Measurements from ENCODE around the gene UNC50. TPM values are rescaled to one million over a fixed set of nuclear protein-coding genes. Genes with fewer than 3 reads are reported as not detected.
"Not testable (repeated sequence)": the region's sequence is repeated elsewhere in the genome, so short reads cannot be mapped to it uniquely, and the experiment has no call there.

Gene UNC50
- total RNA-seq, 6 donors from 2014 or later = 28.3 to 65.2 (median 44.6) TPM

DNA sequence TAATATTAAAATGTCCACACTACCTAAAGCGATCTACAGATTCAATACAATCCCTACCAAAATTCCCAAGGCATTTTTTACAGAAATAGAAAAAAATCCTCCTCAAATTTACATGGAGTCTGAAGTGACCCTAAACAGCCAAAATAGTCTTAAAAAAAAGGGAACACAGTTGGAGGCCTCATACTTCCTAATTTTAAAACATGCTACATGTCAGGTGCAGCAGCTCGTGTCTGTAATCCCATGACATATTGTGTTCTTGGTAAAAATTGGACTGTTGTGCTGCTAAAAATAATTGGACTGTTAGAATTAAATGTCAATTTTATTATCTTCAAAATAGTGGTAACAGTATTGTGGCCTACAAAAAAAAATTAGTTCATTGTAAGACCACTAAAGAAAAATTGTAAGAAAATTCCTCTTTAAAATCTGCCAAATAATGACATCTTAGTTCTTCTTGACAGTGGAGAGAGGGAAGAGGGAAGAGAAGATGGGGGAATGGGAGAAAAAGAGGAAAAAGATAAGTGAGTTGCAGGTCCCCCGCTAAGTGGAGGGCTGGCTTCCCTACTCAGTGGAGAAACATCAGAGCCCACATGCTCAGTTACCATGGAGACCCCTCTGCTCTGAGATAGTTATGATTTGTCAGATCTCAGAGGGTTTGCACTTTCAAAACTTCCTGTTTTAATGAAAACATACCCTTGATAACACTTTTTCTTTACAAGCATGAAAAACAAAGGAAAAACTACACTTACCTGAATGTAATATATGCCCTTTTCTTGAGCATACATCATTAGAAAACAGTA is 46.5 kb downstream of the UNC50 start:
- no peak for TF ChIP-seq EP300 (IDR thresholded peaks at IDR 0.05)
- TF ChIP-seq POLR2A (IDR thresholded peaks at IDR 0.05) = no peak
- TF ChIP-seq, protein P1, sequence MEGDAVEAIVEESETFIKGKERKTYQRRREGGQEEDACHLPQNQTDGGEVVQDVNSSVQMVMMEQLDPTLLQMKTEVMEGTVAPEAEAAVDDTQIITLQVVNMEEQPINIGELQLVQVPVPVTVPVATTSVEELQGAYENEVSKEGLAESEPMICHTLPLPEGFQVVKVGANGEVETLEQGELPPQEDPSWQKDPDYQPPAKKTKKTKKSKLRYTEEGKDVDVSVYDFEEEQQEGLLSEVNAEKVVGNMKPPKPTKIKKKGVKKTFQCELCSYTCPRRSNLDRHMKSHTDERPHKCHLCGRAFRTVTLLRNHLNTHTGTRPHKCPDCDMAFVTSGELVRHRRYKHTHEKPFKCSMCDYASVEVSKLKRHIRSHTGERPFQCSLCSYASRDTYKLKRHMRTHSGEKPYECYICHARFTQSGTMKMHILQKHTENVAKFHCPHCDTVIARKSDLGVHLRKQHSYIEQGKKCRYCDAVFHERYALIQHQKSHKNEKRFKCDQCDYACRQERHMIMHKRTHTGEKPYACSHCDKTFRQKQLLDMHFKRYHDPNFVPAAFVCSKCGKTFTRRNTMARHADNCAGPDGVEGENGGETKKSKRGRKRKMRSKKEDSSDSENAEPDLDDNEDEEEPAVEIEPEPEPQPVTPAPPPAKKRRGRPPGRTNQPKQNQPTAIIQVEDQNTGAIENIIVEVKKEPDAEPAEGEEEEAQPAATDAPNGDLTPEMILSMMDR (IDR thresholded peaks at IDR 0.05) = no peak
- no peak for TF ChIP-seq POLR2AphosphoS5 (IDR thresholded peaks at IDR 0.05)
- H3K4me3 ChIP-seq = no peak overlapping the region
- DNase-seq (peak in 1 of 2 donors; percentile 37), ATAC-seq (ENCODE audit: low FRiP score in 2 of 2) (peak in 1 of 2 donors; percentile 64)
- H3K4me1 ChIP-seq = peaks cover 0 to 4% (median 1%) of the 10 kb centered on the region in 4 donors
- 65 to 85% methylated on average over 3 of the region's 3 CpGs for WGBS, 2 donors
- peaks cover 0 to 7% (median 0%) of the 10 kb centered on the region in 4 donors for H3K36me3 ChIP-seq
- H3K27ac ChIP-seq = peak overlapping the region in 2 of 4 donors; percentile 31 to 34
- H3K27me3 ChIP-seq = no peaks in the 10 kb centered on the region
- no peaks in the 10 kb centered on the region for H3K9me3 ChIP-seq

DNA sequence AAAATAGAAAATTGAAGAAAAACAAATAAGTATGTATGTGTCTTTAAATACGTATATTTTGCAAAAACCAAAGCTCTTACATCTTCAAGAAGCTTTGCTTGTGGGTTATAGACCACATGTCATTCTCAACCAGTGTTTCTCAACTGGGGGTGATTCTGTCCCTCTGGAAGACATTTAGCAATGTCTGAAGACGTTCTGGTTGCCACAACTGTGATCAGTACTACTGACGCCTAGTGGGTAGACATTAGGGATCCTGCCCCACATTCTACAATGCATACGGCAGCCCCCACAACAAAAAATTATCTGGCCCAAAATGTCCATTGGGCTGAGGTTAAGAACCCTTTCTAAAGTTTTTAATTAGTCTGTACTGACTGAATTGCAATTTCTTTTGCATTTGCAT is 48.4 kb downstream of the UNC50 start:
- H3K4me1 ChIP-seq = peaks cover 0 to 4% (median 1%) of the 10 kb centered on the region in 4 donors
- H3K9me3 ChIP-seq = no peaks in the 10 kb centered on the region
- H3K27ac ChIP-seq = peak overlapping the region in 1 of 4 donors; percentile 41
- DNase-seq (peak in 1 of 2 donors; percentile 31), ATAC-seq (ENCODE audit: low FRiP score in 2 of 2) (peak; percentile 49 to 56)
- WGBS, 2 donors = 63 to 74% methylated on average over 3 to 4 of the region's 4 CpGs
- H3K36me3 ChIP-seq = peaks cover 0 to 14% (median 0%) of the 10 kb centered on the region in 4 donors
- TF ChIP-seq POLR2A (IDR thresholded peaks at IDR 0.05) = no peak
- peak in 1 of 4 donors; percentile 4 for TF ChIP-seq EP300 (IDR thresholded peaks at IDR 0.05)
- H3K4me3 ChIP-seq = no peak overlapping the region
- H3K27me3 ChIP-seq = no peaks in the 10 kb centered on the region

DNA sequence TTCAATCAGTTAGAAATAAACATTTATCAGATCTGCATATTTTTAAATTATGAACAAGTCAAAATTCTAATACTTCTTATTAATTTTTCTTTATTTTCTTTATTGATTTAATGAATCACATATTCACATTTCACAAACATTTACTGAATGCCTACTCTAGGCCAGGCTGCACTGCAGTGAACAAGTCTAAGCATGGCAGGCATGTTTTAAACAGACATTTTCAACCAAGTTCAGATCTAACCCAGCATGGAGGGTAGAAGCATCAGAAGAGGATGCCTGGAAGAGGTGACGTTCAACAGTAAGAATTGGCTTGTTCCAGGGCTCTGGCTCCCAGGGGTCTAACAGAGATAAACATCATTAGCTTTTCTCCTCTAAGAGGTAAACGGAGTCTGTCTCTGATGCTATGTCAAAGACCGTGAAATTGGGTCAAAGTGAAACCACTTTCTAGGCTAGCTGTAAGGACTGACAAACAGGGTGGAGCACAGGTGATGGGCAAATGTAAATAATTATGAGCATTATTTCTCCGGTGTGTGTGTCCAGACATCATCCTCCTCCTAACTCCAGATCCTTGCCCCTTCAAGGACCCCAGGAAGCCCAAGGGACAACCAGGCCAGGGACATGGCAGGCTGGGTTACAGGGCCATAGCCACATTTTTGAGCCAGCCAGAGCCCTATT is 50.6 kb downstream of the UNC50 start:
- WGBS, 2 donors = 92 to 93% methylated on average over 4 of the region's 4 CpGs
- Histone ChIP-seq H3K27me3 (no peaks in the 10 kb centered on the region), H3K9me3 (no peaks in the 10 kb centered on the region), H3K4me3 (no peak overlapping the region), H3K36me3 (peaks cover 0 to 20% (median 0%) of the 10 kb centered on the region in 4 donors), H3K4me1 (peaks cover 0 to 4% (median 1%) of the 10 kb centered on the region in 4 donors), H3K27ac (peak overlapping the region in 2 of 4 donors; percentile 32 to 46)
- TF ChIP-seq, protein P1 (IDR thresholded peaks at IDR 0.05) = no peak
- TF ChIP-seq EP300 (IDR thresholded peaks at IDR 0.05) (no peak), POLR2AphosphoS5 (IDR thresholded peaks at IDR 0.05) (no peak), POLR2A (IDR thresholded peaks at IDR 0.05) (no peak)
- no peak for DNase-seq
- ATAC-seq (ENCODE audit: low FRiP score in 2 of 2) = no peak

DNA sequence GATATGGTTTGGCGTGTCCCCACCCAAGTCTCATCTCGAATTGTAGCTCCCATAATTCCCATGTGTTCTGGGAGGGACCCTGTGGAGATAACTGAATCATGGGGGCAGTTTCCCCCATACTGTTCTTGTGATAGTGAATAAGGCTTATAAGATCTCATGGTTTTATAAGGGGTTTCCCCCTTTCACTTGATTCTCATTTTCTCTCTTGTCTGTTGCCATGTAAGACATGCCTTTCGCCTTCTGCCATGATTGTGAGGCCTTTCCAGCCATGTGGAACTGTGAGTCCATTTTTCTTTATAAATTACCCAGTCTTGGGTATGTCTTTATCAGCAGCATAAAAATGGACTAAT is 51.1 kb downstream of the UNC50 start:
- H3K9me3 ChIP-seq; ATAC-seq (ENCODE audit: low FRiP score in 2 of 2); H3K27me3 ChIP-seq; H3K4me1 ChIP-seq; H3K4me3 ChIP-seq; DNase-seq: not testable (repeated sequence)
- 90 to 92% methylated on average over 3 of the region's 3 CpGs for WGBS, 2 donors
- peaks cover 0 to 20% (median 0%) of the 10 kb centered on the region in 4 donors for H3K36me3 ChIP-seq
- peak overlapping the region in 2 of 4 donors; percentile 32 to 46 for H3K27ac ChIP-seq

DNA sequence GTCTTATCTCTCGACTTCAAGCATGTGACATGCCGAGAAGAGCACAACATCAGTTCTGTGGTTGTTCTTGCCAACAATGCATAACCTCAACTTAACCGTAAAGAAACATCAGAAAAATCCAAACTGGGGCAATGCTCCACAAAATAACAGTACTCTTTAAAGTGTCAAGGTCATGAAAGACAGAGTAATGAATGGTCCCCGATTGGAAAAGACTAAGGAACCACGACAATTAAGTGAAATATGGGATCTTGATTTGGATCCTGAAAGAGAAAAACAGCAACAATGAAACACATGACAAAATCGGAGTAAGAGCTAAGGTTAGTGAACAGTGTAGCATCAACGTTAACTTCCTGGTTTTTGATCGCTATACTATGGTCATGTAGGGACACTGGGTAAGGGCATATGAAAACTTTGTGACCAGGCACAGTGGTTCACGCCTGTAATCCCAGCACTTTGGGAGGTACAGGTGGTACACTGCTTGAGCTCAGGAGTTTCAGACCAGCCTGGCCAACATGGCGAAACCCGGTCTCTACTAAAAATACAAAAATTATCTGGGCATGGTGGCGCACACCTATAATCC is 55.2 kb downstream of the UNC50 start:
- Histone ChIP-seq H3K36me3 (peaks cover 0 to 29% (median 2%) of the 10 kb centered on the region in 4 donors), H3K9me3 (no peaks in the 10 kb centered on the region), H3K4me3 (no peak overlapping the region), H3K4me1 (peaks cover 3 to 8% (median 6%) of the 10 kb centered on the region in 4 donors), H3K27me3 (no peaks in the 10 kb centered on the region), H3K27ac (peak overlapping the region in 3 of 4 donors; percentile 6 to 62 (median 38))
- 76 to 88% methylated on average over 12 of the region's 12 CpGs for WGBS, 2 donors
- TF ChIP-seq POLR2A (IDR thresholded peaks at IDR 0.05) = peak in 1 of 4 donors; percentile 19
- TF ChIP-seq, protein P1 (IDR thresholded peaks at IDR 0.05) = no peak
- ATAC-seq (ENCODE audit: low FRiP score in 2 of 2) = peak; percentile 46 to 73
- no peak for DNase-seq
